CD14-positive monocyte (primary cell): ENCODE measurements around the gene GSTCD. TPM values are rescaled to one million over a fixed set of nuclear protein-coding genes. Genes with fewer than 3 reads are reported as not detected.

Experiments used
- DNase-seq, 3 donors: peaks; one replicate each; pipeline ENCODE4 v3.0.0-alpha.2; 2011 to 2022
- H2AFZ ChIP-seq: 2 replicates; pipeline ENCODE4 v1.6.0; 2012; ENCODE audit warnings: mild to moderate bottlenecking, low read depth, low read length, inconsistent platforms; ENCODE audit not compliant: insufficient read depth, poor library complexity, severe bottlenecking
- H3K27ac ChIP-seq, 2 donors: 1 replicate in 1 of 2; 2 replicates in 1 of 2; pipeline ENCODE4 v1.5.1; 2012 to 2013; ENCODE audit warnings: low read length in 2 of 2, control low read depth in 1 of 2, inconsistent platforms in 1 of 2, low read depth in 1 of 2, mild to moderate bottlenecking in 1 of 2
- H3K27me3 ChIP-seq, 2 donors: one replicate each; pipeline versions ENCODE4 v1.6.0 to v1.6.1; 2011 to 2013; ENCODE audit warnings: low read length in 2 of 2; ENCODE audit not compliant: control insufficient read depth in 2 of 2, insufficient read depth in 2 of 2
- H3K36me3 ChIP-seq, 2 donors: replicated peaks in 1 of 2; 1 replicate in 1 of 2; 2 replicates in 1 of 2; pipeline versions ENCODE4 v1.5.1 to v1.6.1; 2012 to 2013; ENCODE audit warnings: low read length in 2 of 2, control low read depth in 1 of 2, inconsistent platforms in 1 of 2, mild to moderate bottlenecking in 1 of 2; ENCODE audit not compliant: insufficient read depth in 2 of 2, control insufficient read depth in 1 of 2
- H3K4me1 ChIP-seq, 2 donors: 1 replicate in 1 of 2; 2 replicates in 1 of 2; pipeline versions ENCODE4 v1.5.1 to v1.6.1; 2012 to 2013; ENCODE audit warnings: low read length in 2 of 2, control low read depth in 1 of 2, inconsistent platforms in 1 of 2, mild to moderate bottlenecking in 1 of 2, moderate library complexity in 1 of 2; ENCODE audit not compliant: insufficient read depth in 2 of 2, control insufficient read depth in 1 of 2
- H3K4me2 ChIP-seq: replicated peaks from 2 replicates; pipeline ENCODE3; 2012; ENCODE audit warnings: low read length, moderate library complexity, mild to moderate bottlenecking; ENCODE audit not compliant: poor library complexity, severe bottlenecking; ENCODE audit errors: extremely low read depth
- H3K4me3 ChIP-seq, 3 experiments: fragments of 200-600 bp in 1 of 3; sonication (generic) in 1 of 3; replicated peaks in 1 of 3; 1 replicate in 2 of 3; 2 replicates in 1 of 3; pipeline ENCODE4 v1.5.1; 2011 to 2013; ENCODE audit warnings: low read length in 3 of 3, mild to moderate bottlenecking in 3 of 3, control low read depth in 2 of 3, low read depth in 2 of 3, inconsistent platforms in 1 of 3, moderate library complexity in 1 of 3
- H3K79me2 ChIP-seq: 2 replicates; pipeline ENCODE4 v1.6.0; 2012; ENCODE audit warnings: mild to moderate bottlenecking, control low read depth, inconsistent platforms, low read length, moderate library complexity; ENCODE audit not compliant: insufficient read depth
- H3K9ac ChIP-seq: 2 replicates; pipeline ENCODE4 v1.6.0; 2017; ENCODE audit warnings: low read length, mild to moderate bottlenecking; ENCODE audit not compliant: insufficient read depth, poor library complexity, severe bottlenecking
- H3K9me3 ChIP-seq, 2 donors: replicated peaks in 1 of 2; 1 replicate in 1 of 2; 2 replicates in 1 of 2; pipeline versions ENCODE4 v1.5.1 to v1.6.1; 2012 to 2013; ENCODE audit warnings: low read length in 2 of 2, control low read depth in 1 of 2; ENCODE audit not compliant: control insufficient read depth in 1 of 2, insufficient read depth in 1 of 2
- H4K20me1 ChIP-seq: 2 replicates; pipeline ENCODE4 v1.6.0; 2012; ENCODE audit warnings: mild to moderate bottlenecking, low read length, control low read depth, moderate library complexity; ENCODE audit not compliant: insufficient read depth
- H3K27ac Mint-ChIP-seq, 7 donors: one replicate each; pipeline ENCODE4 v1.8.0; 2020; ENCODE audit warnings: mild to moderate bottlenecking in 7 of 7, mixed read lengths in 7 of 7, moderate library complexity in 6 of 7, inconsistent platforms in 2 of 7
- H3K27me3 Mint-ChIP-seq, 3 donors: one replicate each; pipeline ENCODE4 v1.8.0; 2021 to 2022; ENCODE audit warnings: low read depth in 3 of 3, mild to moderate bottlenecking in 3 of 3, mixed read lengths in 3 of 3, moderate library complexity in 3 of 3, inconsistent platforms in 1 of 3
- H3K36me3 Mint-ChIP-seq, 2 donors: one replicate each; pipeline ENCODE4 v1.8.0; 2020; ENCODE audit warnings: mixed read lengths in 2 of 2, inconsistent platforms in 1 of 2, mild to moderate bottlenecking in 1 of 2
- H3K4me1 Mint-ChIP-seq: one replicate; pipeline ENCODE4 v1.8.0; 2020; ENCODE audit warnings: mild to moderate bottlenecking, mixed read lengths
- H3K4me3 Mint-ChIP-seq, 2 donors: one replicate each; pipeline ENCODE4 v1.8.0; 2020; ENCODE audit warnings: mild to moderate bottlenecking in 2 of 2, mixed read lengths in 2 of 2, moderate library complexity in 1 of 2
- H3K9me3 Mint-ChIP-seq, 7 donors: one replicate each; pipeline ENCODE4 v1.8.0; 2020 to 2022; ENCODE audit warnings: mixed read lengths in 7 of 7, mild to moderate bottlenecking in 6 of 7, moderate library complexity in 6 of 7, inconsistent platforms in 2 of 7
- WGBS: methylation state at CpG from one replicate; pipeline ENCODE4 v1.1.5; 2013; ENCODE audit warnings: missing lambda C conversion rate; ENCODE audit not compliant: insufficient coverage; 5-methylcytosine and 5-hydroxymethylcytosine counted together
- intact Hi-C, 2 donors: fragments of 100-400 bp; cut with micrococcal nuclease; formaldehyde crosslinking; loops; one replicate each; pipeline versions ENCODE4 v1.15.0 to v1.15.1; 2023
- polyA plus RNA-seq, 3 donors: library from polyadenylated mRNA; depleted of rRNA in 1 of 3; unstranded in 2 of 3; stranded (reverse) in 1 of 3; fragments of 300-500 nt in 2 of 3; fragments of >200 nt in 1 of 3; fragmentation: Illumina TruSeq in 2 of 3; gene quantifications; 1 replicate in 2 of 3; 2 replicates in 1 of 3; pipeline ENCODE4 v1.2.3, GENCODE V29; 2012 to 2021
- TF ChIP-seq, protein P1 (sequence below): fragments of 200-600 bp; IDR thresholded peaks from one replicate; pipeline ENCODE4 v1.8.0; 2022; ENCODE audit warnings: antibody characterized with exemption, mild to moderate bottlenecking

The GSTCD gene
- polyA plus RNA-seq, 3 donors, result 0.93 to 1.5 (median 1.2) TPM

GRCh38 chr4:105828074-105828473 lies 119.5 kb downstream of the GSTCD start:
- H3K4me1 ChIP-seq, result no peaks in the 10 kb centered on the region
- Mint-ChIP-seq H3K4me3 (no peak overlapping the region), H3K9me3 (peaks cover 0 to 3% (median 2%) of the 10 kb centered on the region in 7 donors), H3K27ac (no peak overlapping the region), H3K36me3 (peaks cover 26 to 28% of the 10 kb centered on the region in 2 donors), H3K27me3 (no peaks in the 10 kb centered on the region), H3K4me1 (no peaks in the 10 kb centered on the region)
- no peaks in the 10 kb centered on the region for H3K27me3 ChIP-seq
- no peaks in the 10 kb centered on the region for H4K20me1 ChIP-seq
- H3K4me3 ChIP-seq, result no peak overlapping the region
- WGBS, result no CpG with 5 or more reads among the region's 2 CpGs
- H3K4me2 ChIP-seq, result no peak overlapping the region
- H2AFZ ChIP-seq, result no peak overlapping the region
- H3K36me3 ChIP-seq, result no peaks in the 10 kb centered on the region
- H3K9me3 ChIP-seq, result no peaks in the 10 kb centered on the region
- no peaks in the 10 kb centered on the region for H3K79me2 ChIP-seq
- intact Hi-C loops, result no loop called here
- DNase-seq, result no peak
- H3K9ac ChIP-seq, result no peak overlapping the region
- TF ChIP-seq, protein P1, sequence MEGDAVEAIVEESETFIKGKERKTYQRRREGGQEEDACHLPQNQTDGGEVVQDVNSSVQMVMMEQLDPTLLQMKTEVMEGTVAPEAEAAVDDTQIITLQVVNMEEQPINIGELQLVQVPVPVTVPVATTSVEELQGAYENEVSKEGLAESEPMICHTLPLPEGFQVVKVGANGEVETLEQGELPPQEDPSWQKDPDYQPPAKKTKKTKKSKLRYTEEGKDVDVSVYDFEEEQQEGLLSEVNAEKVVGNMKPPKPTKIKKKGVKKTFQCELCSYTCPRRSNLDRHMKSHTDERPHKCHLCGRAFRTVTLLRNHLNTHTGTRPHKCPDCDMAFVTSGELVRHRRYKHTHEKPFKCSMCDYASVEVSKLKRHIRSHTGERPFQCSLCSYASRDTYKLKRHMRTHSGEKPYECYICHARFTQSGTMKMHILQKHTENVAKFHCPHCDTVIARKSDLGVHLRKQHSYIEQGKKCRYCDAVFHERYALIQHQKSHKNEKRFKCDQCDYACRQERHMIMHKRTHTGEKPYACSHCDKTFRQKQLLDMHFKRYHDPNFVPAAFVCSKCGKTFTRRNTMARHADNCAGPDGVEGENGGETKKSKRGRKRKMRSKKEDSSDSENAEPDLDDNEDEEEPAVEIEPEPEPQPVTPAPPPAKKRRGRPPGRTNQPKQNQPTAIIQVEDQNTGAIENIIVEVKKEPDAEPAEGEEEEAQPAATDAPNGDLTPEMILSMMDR, result no peak
- no peak overlapping the region for H3K27ac ChIP-seq

DNA sequence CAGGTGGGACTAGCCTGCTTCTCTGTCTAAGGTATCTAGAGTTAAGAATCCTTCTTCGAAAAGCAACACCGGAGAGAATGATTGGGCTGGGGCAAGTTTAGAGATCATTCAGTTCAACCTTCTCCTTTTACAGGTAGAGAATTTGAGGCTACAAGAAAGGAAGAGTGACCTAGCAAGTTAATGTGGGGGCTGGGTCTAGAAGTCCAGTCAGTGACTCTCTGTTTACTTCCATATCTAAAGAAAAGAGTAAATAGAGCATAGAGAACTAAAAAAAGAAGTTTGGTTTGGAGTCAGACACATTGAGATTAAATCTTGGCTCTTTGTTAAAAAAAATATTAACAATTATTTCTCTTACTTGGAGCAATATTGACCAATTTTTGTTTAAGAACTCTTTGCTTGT lies 122.6 kb downstream of the GSTCD start:
- Histone ChIP-seq H3K27me3 (no peaks in the 10 kb centered on the region), H3K36me3 (no peaks in the 10 kb centered on the region), H3K9me3 (peaks cover 0 to 12% of the 10 kb centered on the region in 2 donors), H3K4me2 (no peak overlapping the region), H3K27ac (no peak overlapping the region), H3K9ac (no peak overlapping the region), H2AFZ (no peak overlapping the region), H4K20me1 (no peaks in the 10 kb centered on the region), H3K4me3 (no peak overlapping the region), H3K79me2 (no peaks in the 10 kb centered on the region), H3K4me1 (no peaks in the 10 kb centered on the region)
- peaks cover 22 to 29% of the 10 kb centered on the region in 2 donors for H3K36me3 Mint-ChIP-seq
- intact Hi-C loops, result no loop called here
- TF ChIP-seq, protein P1, result no peak
- no peak overlapping the region for H3K27ac Mint-ChIP-seq
- DNase-seq, result no peak
- no peak overlapping the region for H3K4me3 Mint-ChIP-seq
- H3K4me1 Mint-ChIP-seq, result no peaks in the 10 kb centered on the region
- WGBS, result no CpG with 5 or more reads among the region's 2 CpGs
- peaks cover 0 to 8% (median 4%) of the 10 kb centered on the region in 7 donors for H3K9me3 Mint-ChIP-seq
- H3K27me3 Mint-ChIP-seq, result no peaks in the 10 kb centered on the region
